Glutamatergic neuron (in vitro differentiated cells): ENCODE results near the gene TBC1D22A. TPM values are rescaled to one million over a fixed set of nuclear protein-coding genes. Genes with fewer than 3 reads are reported as not detected.

ENCODE experiments used
- DNase-seq: peaks from one replicate; pipeline ENCODE4 v3.0.0; 2022
- H3K27ac Mint-ChIP-seq: one replicate; pipeline ENCODE4 v1.8.0; 2020; ENCODE audit warnings: mild to moderate bottlenecking, mixed read lengths, inconsistent platforms; ENCODE audit not compliant: unreplicated experiment
- H3K27me3 Mint-ChIP-seq: one replicate; pipeline ENCODE4 v1.8.0; 2020; ENCODE audit warnings: mild to moderate bottlenecking, moderate library complexity, mixed read lengths, inconsistent platforms; ENCODE audit not compliant: unreplicated experiment
- H3K36me3 Mint-ChIP-seq: one replicate; pipeline ENCODE4 v1.8.0; 2020; ENCODE audit warnings: mild to moderate bottlenecking, mixed read lengths, inconsistent platforms; ENCODE audit not compliant: unreplicated experiment
- H3K4me1 Mint-ChIP-seq: one replicate; pipeline ENCODE4 v1.8.0; 2020; ENCODE audit warnings: mild to moderate bottlenecking, low read depth, mixed read lengths, inconsistent platforms; ENCODE audit not compliant: unreplicated experiment
- H3K4me3 Mint-ChIP-seq: one replicate; pipeline ENCODE4 v1.8.0; 2020; ENCODE audit warnings: mild to moderate bottlenecking, mixed read lengths, inconsistent platforms; ENCODE audit not compliant: unreplicated experiment
- H3K9me3 Mint-ChIP-seq: one replicate; pipeline ENCODE4 v1.8.0; 2020; ENCODE audit warnings: mild to moderate bottlenecking, moderate library complexity, mixed read lengths, inconsistent platforms; ENCODE audit not compliant: unreplicated experiment
- total RNA-seq: library from RNA; stranded (reverse); fragmentation: NEBNext Ultra II Directional; extraction: Animal tissue kit (Norgen Biotek cat#: 25700); gene quantifications from one replicate; pipeline ENCODE4 v1.2.1, GENCODE V29; 2021; ENCODE audit not compliant: unreplicated experiment
- TF ChIP-seq, protein P1 (sequence below): fragments of 200-600 bp; sonication (generic); IDR thresholded peaks from one replicate; pipeline ENCODE4 v1.5.0; 2021; ENCODE audit not compliant: partially characterized antibody, unreplicated experiment

Gene TBC1D22A
- total RNA-seq, 1 donor from 2014 or later: 23.0 TPM

DNA sequence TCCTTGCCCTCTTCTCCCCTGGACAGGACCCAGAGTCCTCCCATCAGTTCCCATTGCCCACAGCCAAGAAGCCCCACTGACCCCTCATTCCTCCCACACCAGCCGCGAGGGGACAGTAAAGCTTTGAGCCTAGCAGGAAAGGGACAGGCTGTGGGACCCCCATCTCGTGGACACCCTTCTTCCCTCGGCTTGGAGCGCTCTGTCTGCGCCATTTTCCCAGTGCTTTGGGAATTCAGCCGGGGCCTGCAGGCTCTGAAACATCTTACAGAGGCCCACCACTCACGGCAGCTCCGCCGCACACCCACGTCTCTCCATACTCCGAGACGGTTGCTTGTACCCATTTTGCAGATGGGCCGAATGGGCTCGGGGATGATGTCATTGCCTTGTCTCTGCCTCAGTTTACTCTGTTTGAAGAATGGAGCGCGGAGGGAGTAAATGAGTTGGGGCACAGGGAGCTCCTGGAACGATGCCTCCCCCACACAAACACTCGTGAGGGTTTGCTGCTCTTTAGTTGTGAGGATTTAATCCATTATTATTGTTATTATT, 447.7 kb downstream of the TBC1D22A start:
- H3K27ac Mint-ChIP-seq: no peak overlapping the region
- no peak overlapping the region for H3K4me3 Mint-ChIP-seq
- DNase-seq: no peak
- TF ChIP-seq, protein P1, sequence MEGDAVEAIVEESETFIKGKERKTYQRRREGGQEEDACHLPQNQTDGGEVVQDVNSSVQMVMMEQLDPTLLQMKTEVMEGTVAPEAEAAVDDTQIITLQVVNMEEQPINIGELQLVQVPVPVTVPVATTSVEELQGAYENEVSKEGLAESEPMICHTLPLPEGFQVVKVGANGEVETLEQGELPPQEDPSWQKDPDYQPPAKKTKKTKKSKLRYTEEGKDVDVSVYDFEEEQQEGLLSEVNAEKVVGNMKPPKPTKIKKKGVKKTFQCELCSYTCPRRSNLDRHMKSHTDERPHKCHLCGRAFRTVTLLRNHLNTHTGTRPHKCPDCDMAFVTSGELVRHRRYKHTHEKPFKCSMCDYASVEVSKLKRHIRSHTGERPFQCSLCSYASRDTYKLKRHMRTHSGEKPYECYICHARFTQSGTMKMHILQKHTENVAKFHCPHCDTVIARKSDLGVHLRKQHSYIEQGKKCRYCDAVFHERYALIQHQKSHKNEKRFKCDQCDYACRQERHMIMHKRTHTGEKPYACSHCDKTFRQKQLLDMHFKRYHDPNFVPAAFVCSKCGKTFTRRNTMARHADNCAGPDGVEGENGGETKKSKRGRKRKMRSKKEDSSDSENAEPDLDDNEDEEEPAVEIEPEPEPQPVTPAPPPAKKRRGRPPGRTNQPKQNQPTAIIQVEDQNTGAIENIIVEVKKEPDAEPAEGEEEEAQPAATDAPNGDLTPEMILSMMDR: no peak
- H3K9me3 Mint-ChIP-seq: peaks cover 27% of the 10 kb centered on the region
- H3K27me3 Mint-ChIP-seq: peaks cover 11% of the 10 kb centered on the region
- peaks cover 6% of the 10 kb centered on the region for H3K36me3 Mint-ChIP-seq
- no peaks in the 10 kb centered on the region for H3K4me1 Mint-ChIP-seq

DNA sequence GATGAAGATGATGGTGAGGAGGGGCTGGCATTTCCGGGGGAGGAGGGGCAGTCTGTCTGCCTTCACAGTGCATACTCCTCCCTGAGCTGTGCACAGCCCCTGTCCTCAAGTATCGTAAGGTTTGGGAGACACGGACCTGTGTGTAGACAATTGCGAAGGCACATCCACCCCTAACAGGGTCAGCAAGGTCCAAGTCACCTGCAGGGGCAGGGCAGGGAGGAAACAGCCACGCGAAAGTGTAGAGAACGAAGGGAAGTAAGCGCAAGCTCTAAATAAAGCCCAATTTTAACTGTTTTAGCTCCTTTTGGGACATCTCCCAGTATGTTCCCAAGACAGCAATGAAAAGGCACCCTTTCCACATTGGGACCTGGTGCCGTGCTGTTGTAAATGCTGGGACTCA, 448.2 kb downstream of the TBC1D22A start:
- TF ChIP-seq, protein P1: no peak
- Mint-ChIP-seq H3K4me3 (no peak overlapping the region), H3K4me1 (no peaks in the 10 kb centered on the region), H3K27ac (no peak overlapping the region), H3K9me3 (peaks cover 27% of the 10 kb centered on the region), H3K36me3 (peaks cover 6% of the 10 kb centered on the region), H3K27me3 (peaks cover 11% of the 10 kb centered on the region)
- no peak for DNase-seq

DNA sequence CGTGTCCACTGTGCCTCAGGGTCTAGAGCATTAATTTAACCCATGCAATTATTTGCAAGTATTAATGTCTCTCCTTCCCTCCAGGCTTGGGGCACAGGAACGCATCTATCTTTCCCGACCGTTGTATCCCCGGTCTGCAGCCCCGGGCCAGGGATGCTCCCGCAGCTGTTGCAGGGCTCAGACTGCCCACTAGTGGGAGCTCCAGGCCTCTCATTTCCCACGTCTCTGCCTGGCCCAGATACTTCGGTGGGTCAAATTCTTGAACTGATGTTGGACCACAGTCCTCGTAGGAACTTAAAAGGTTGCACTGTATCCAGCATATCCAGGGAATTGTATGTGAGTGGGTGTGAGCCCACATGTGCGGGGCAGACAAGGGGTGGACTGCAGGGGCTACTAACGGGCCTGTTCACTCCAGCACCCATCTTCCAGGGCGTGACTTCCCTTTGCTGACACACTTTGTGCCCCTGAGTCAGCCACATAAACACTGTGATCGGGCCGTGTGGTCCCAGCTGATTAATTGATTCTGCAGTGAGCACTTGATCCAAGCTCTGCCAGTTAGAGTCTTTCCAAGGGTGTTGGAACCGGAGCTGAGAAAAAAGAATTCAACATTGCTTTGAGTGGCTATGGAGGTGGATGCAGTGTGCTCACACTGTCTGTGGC, 451.3 kb downstream of the TBC1D22A start:
- peaks cover 20% of the 10 kb centered on the region for H3K9me3 Mint-ChIP-seq

DNA sequence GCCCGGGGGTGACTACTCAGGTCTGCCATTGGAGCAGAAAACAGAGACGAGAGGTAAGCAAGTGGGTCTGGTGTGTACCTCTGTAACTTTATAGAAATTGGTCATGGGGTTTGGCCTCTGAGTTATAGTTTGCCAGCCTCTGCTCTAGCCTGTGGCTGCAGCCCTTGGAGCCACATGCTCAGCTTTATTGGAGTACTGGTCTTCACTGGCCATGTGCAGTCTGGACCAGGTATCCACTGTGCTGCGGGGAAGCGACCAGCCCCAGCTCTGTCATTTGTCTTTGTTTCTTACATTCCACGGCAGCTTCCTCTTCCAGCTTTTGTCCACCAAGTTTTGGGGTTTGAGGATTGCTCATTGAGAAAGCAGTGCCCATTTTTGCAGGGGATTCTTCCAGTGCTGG, 453.4 kb downstream of the TBC1D22A start:
- peaks cover 16% of the 10 kb centered on the region for H3K9me3 Mint-ChIP-seq
- TF ChIP-seq, protein P1: no peak
- no peak overlapping the region for H3K27ac Mint-ChIP-seq
- peaks cover 6% of the 10 kb centered on the region for H3K36me3 Mint-ChIP-seq
- peaks cover 13% of the 10 kb centered on the region for H3K27me3 Mint-ChIP-seq
- no peaks in the 10 kb centered on the region for H3K4me1 Mint-ChIP-seq
- H3K4me3 Mint-ChIP-seq: no peak overlapping the region
- no peak for DNase-seq

More for the DNA sequence above, 451.3 kb downstream of the TBC1D22A start:
- H3K4me1 Mint-ChIP-seq: no peaks in the 10 kb centered on the region
- TF ChIP-seq, protein P1: no peak
- H3K27ac Mint-ChIP-seq: no peak overlapping the region
- H3K36me3 Mint-ChIP-seq: peaks cover 6% of the 10 kb centered on the region
- no peak overlapping the region for H3K4me3 Mint-ChIP-seq
- no peak for DNase-seq
- peaks cover 15% of the 10 kb centered on the region for H3K27me3 Mint-ChIP-seq

DNA sequence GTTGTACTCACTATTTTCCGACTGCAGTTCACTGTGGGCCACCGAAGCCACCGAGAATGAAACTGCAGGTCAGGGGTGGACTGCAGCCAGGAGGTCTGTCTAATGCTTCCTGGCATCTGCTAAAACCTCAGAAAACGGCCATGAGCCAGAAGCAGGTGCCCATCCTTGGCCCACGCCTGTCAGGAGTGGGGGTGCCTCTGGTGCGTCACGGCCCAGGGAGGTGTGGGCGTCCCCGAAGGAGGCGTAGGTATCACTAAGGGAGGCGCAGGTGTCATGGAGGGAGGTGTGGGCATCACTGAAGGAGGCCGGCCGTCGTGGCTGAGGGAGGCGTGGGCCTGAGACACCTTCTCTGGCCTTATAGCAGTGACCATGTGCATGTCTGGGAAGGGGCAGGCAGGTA, 456.2 kb downstream of the TBC1D22A start:
- Mint-ChIP-seq H3K36me3 (no peaks in the 10 kb centered on the region), H3K4me1 (no peaks in the 10 kb centered on the region), H3K9me3 (peaks cover 15% of the 10 kb centered on the region), H3K27ac (no peak overlapping the region), H3K4me3 (no peak overlapping the region), H3K27me3 (peaks cover 8% of the 10 kb centered on the region)
- DNase-seq: no peak
- TF ChIP-seq, protein P1: no peak
